Measurements from ENCODE around the gene AQR.
"Not testable (repeated sequence)": the region's sequence is repeated elsewhere in the genome, so short reads cannot be mapped to it uniquely, and the experiment has no call there.

AQR gene

GRCh38 chr15:34813446-34814190 lies 155.9 kb downstream of the AQR start:
- Histone ChIP-seq H3K36me3 (ENCODE audit: insufficient read depth, low read length) (no peaks in the 10 kb centered on the region), H3K4me1 (ENCODE audit: insufficient read depth, low read length) (no peaks in the 10 kb centered on the region), H3K27me3 (ENCODE audit: insufficient read depth, low read length) (peaks cover 5% of the 10 kb centered on the region), H3K4me3 (ENCODE audit: low read length) (no peak overlapping the region), H2AFZ (ENCODE audit: low read depth, low read length) (no peak overlapping the region), H3K9me3 (ENCODE audit: low read length) (no peaks in the 10 kb centered on the region)

GRCh38 chr15:34812868-34813365 lies 156.6 kb downstream of the AQR start:
- H3K27me3 ChIP-seq (ENCODE audit: insufficient read depth, low read length); H3K36me3 ChIP-seq (ENCODE audit: insufficient read depth, low read length); H2AFZ ChIP-seq (ENCODE audit: low read depth, low read length); H3K4me1 ChIP-seq (ENCODE audit: insufficient read depth, low read length); H3K9me3 ChIP-seq (ENCODE audit: low read length); H3K4me3 ChIP-seq (ENCODE audit: low read length): not testable (repeated sequence)

GRCh38 chr15:34812369-34812768 lies 157.2 kb downstream of the AQR start:
- Histone ChIP-seq H2AFZ (ENCODE audit: low read depth, low read length) (no peak overlapping the region), H3K4me3 (ENCODE audit: low read length) (no peak overlapping the region), H3K36me3 (ENCODE audit: insufficient read depth, low read length) (no peaks in the 10 kb centered on the region), H3K27me3 (ENCODE audit: insufficient read depth, low read length) (peaks cover 3% of the 10 kb centered on the region), H3K4me1 (ENCODE audit: insufficient read depth, low read length) (no peaks in the 10 kb centered on the region), H3K9me3 (ENCODE audit: low read length) (no peaks in the 10 kb centered on the region)

GRCh38 chr15:34810443-34811129 lies 159.0 kb downstream of the AQR start:
- Histone ChIP-seq H3K27me3 (ENCODE audit: insufficient read depth, low read length) (peaks cover 3% of the 10 kb centered on the region), H3K4me3 (ENCODE audit: low read length) (no peak overlapping the region), H3K9me3 (ENCODE audit: low read length) (no peaks in the 10 kb centered on the region), H2AFZ (ENCODE audit: low read depth, low read length) (no peak overlapping the region), H3K36me3 (ENCODE audit: insufficient read depth, low read length) (no peaks in the 10 kb centered on the region), H3K4me1 (ENCODE audit: insufficient read depth, low read length) (no peaks in the 10 kb centered on the region)

DNA sequence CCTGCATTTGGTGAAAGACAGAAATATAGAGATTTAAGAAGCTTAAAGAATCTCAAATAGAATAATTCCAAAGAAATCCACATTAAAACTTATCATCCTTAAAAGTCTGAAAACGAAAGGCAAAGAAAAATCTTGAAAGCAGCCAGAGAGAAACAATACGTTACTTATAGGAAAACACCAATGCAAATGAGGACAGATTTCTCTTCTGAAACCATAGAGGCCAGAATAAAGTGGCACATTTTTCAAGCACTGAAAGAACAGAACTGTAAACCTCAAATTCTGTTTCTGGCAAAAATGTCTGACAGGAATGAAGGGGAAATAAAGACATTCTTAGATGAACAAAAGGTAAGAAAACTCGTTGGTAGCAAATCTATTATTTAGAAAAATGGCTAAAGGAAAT lies 160.4 kb downstream of the AQR start:
- Histone ChIP-seq H3K27me3 (ENCODE audit: insufficient read depth, low read length) (peaks cover 3% of the 10 kb centered on the region), H3K9me3 (ENCODE audit: low read length) (no peaks in the 10 kb centered on the region), H3K36me3 (ENCODE audit: insufficient read depth, low read length) (no peaks in the 10 kb centered on the region), H2AFZ (ENCODE audit: low read depth, low read length) (no peak overlapping the region), H3K4me1 (ENCODE audit: insufficient read depth, low read length) (no peaks in the 10 kb centered on the region), H3K4me3 (ENCODE audit: low read length) (no peak overlapping the region)

DNA sequence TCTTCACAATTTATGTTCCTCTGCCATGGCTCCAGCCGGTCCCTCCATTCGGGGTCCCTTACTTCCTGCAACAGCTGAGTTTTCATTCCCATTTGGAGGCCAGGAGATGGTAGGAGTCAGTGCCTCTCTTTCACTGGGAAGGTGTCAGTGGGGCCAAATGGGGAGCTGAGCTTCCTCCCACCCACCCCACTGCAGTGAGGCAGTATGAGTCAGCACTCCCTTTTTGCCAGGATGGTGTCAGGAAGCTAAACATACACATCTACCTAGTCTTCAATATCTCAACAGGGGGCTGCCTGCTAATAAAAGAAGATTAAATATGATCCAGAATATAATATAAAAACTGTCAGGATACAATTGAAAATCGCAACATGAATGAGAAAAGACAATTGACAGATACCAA lies 161.5 kb downstream of the AQR start:
- Histone ChIP-seq H3K4me3 (ENCODE audit: low read length) (no peak overlapping the region), H3K9me3 (ENCODE audit: low read length) (no peaks in the 10 kb centered on the region), H2AFZ (ENCODE audit: low read depth, low read length) (no peak overlapping the region), H3K27me3 (ENCODE audit: insufficient read depth, low read length) (peaks cover 3% of the 10 kb centered on the region), H3K36me3 (ENCODE audit: insufficient read depth, low read length) (no peaks in the 10 kb centered on the region), H3K4me1 (ENCODE audit: insufficient read depth, low read length) (no peaks in the 10 kb centered on the region)

GRCh38 chr15:34807241-34807640 lies 162.3 kb downstream of the AQR start:
- not testable (repeated sequence) for H3K4me3 ChIP-seq (ENCODE audit: low read length); H3K4me1 ChIP-seq (ENCODE audit: insufficient read depth, low read length); H3K36me3 ChIP-seq (ENCODE audit: insufficient read depth, low read length); H3K9me3 ChIP-seq (ENCODE audit: low read length); H3K27me3 ChIP-seq (ENCODE audit: insufficient read depth, low read length); H2AFZ ChIP-seq (ENCODE audit: low read depth, low read length)

GRCh38 chr15:34804776-34805175 lies 164.8 kb downstream of the AQR start:
- peaks cover 2% of the 10 kb centered on the region for H3K27me3 ChIP-seq (ENCODE audit: insufficient read depth, low read length)
- H3K36me3 ChIP-seq (ENCODE audit: insufficient read depth, low read length) = no peaks in the 10 kb centered on the region
- no peak overlapping the region for H2AFZ ChIP-seq (ENCODE audit: low read depth, low read length)
- H3K9me3 ChIP-seq (ENCODE audit: low read length) = no peaks in the 10 kb centered on the region
- H3K4me3 ChIP-seq (ENCODE audit: low read length) = no peak overlapping the region
- H3K4me1 ChIP-seq (ENCODE audit: insufficient read depth, low read length) = no peaks in the 10 kb centered on the region

DNA sequence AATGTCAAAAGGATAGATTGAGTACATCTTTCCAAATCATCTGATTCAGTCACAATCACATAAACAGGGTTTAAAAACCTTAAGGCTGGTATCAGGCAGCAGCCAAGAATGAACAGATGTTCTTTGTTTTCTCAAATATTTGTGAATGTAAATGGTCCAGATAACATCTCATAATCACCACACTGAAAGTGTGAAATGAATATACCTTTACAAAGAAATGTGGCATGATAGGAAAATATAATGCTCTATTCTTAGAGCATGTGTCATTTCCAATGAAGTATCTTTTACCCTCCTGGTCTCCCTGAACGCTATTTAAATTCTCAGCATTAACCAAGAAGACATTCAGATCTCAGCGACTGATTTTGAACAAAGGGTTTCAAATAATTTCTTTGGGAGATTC lies 165.4 kb downstream of the AQR start:
- Histone ChIP-seq H3K27me3 (ENCODE audit: insufficient read depth, low read length) (peaks cover 3% of the 10 kb centered on the region), H2AFZ (ENCODE audit: low read depth, low read length) (no peak overlapping the region), H3K4me1 (ENCODE audit: insufficient read depth, low read length) (no peaks in the 10 kb centered on the region), H3K4me3 (ENCODE audit: low read length) (no peak overlapping the region), H3K9me3 (ENCODE audit: low read length) (no peaks in the 10 kb centered on the region), H3K36me3 (ENCODE audit: insufficient read depth, low read length) (no peaks in the 10 kb centered on the region)

GRCh38 chr15:34802803-34803750 lies 166.5 kb downstream of the AQR start:
- H3K4me3 ChIP-seq (ENCODE audit: low read length) = no peak overlapping the region
- no peak overlapping the region for H2AFZ ChIP-seq (ENCODE audit: low read depth, low read length)
- no peaks in the 10 kb centered on the region for H3K9me3 ChIP-seq (ENCODE audit: low read length)
- no peaks in the 10 kb centered on the region for H3K36me3 ChIP-seq (ENCODE audit: insufficient read depth, low read length)
- H3K27me3 ChIP-seq (ENCODE audit: insufficient read depth, low read length) = peaks cover 3% of the 10 kb centered on the region
- H3K4me1 ChIP-seq (ENCODE audit: insufficient read depth, low read length) = no peaks in the 10 kb centered on the region

DNA sequence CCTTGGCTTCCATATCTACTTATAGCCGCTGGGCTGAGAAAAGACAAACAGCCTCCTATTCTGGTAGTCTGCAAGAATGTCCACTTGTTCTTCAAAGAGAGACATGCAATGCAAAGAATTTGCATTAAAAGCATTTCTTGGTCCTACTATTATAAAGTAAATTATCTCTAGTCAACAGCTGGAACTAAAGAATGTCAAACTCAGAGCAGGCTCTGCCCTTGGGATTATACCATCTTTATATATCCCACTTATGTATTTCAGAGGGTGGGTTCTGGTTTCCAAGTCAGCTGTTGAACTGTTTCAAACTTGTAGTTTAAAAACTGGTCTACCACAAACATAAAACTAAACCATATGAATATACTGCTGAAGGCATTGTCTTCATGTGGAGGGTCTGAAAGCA lies 167.2 kb downstream of the AQR start:
- Histone ChIP-seq H3K9me3 (ENCODE audit: low read length) (no peaks in the 10 kb centered on the region), H2AFZ (ENCODE audit: low read depth, low read length) (no peak overlapping the region), H3K4me3 (ENCODE audit: low read length) (no peak overlapping the region), H3K27me3 (ENCODE audit: insufficient read depth, low read length) (peaks cover 9% of the 10 kb centered on the region), H3K4me1 (ENCODE audit: insufficient read depth, low read length) (no peaks in the 10 kb centered on the region), H3K36me3 (ENCODE audit: insufficient read depth, low read length) (no peaks in the 10 kb centered on the region)
